KG1 (cell line): ENCODE data around the gene ST8SIA5.
"Not testable (repeated sequence)": the region's sequence is repeated elsewhere in the genome, so short reads cannot be mapped to it uniquely, and the experiment has no call there.

Experiments used
- DNase-seq: peaks from one replicate; lab custom pipeline; 2025; lab: John Stamatoyannopoulos, UW

Gene ST8SIA5

GRCh38 chr18:46756559-46757201 is at the start of gene ST8SIA5:
Gene ST8SIA5, minus strand, starts transcription at chr18:46757053. Its CDS starts 545 bp downstream, at chr18:46756508.
- DNase-seq, result no peak

GRCh38 chr18:46795945-46796344 is 39.1 kb upstream of the ST8SIA5 start:
- not testable (repeated sequence) for DNase-seq

GRCh38 chr18:46794607-46795006 is 37.8 kb upstream of the ST8SIA5 start:
- DNase-seq, result no peak

- no peak for DNase-seq
These were observed 36.7 kb upstream of the ST8SIA5 start for GRCh38 chr18:46793565-46793964.

- DNase-seq, result no peak
These were observed 32.2 kb upstream of the ST8SIA5 start for GRCh38 chr18:46789088-46789487.

- DNase-seq, result no peak
These were observed 30.8 kb upstream of the ST8SIA5 start for GRCh38 chr18:46787674-46788073.

GRCh38 chr18:46772357-46772756 is 15.5 kb upstream of the ST8SIA5 start:
- DNase-seq, result peak; percentile 14

GRCh38 chr18:46771141-46771540 is 14.3 kb upstream of the ST8SIA5 start:
- DNase-seq, result no peak

GRCh38 chr18:46770708-46771107 is 13.9 kb upstream of the ST8SIA5 start:
- DNase-seq, result no peak

- no peak for DNase-seq
These were observed 11.5 kb upstream of the ST8SIA5 start for GRCh38 chr18:46768166-46768921.

GRCh38 chr18:46767217-46767616 is 10.4 kb upstream of the ST8SIA5 start:
- no peak for DNase-seq

GRCh38 chr18:46764586-46764985 is 7.7 kb upstream of the ST8SIA5 start:
- no peak for DNase-seq

GRCh38 chr18:46761059-46761769 is 4.4 kb upstream of the ST8SIA5 start:
- no peak for DNase-seq

- DNase-seq, result no peak
These were observed 3.0 kb upstream of the ST8SIA5 start for GRCh38 chr18:46759890-46760289.

- no peak for DNase-seq
These were observed 761 bp downstream of the ST8SIA5 start for GRCh38 chr18:46756025-46756558.

- no peak for DNase-seq
These were observed 1.4 kb downstream of the ST8SIA5 start for GRCh38 chr18:46755315-46756024.

GRCh38 chr18:46754661-46755292 is 2.1 kb downstream of the ST8SIA5 start:
- no peak for DNase-seq

- no peak for DNase-seq
These were observed 2.7 kb downstream of the ST8SIA5 start for GRCh38 chr18:46754188-46754587.

GRCh38 chr18:46751882-46752281 is 5.0 kb downstream of the ST8SIA5 start:
- DNase-seq, result no peak

GRCh38 chr18:46750626-46751025 is 6.2 kb downstream of the ST8SIA5 start:
- DNase-seq, result no peak

GRCh38 chr18:46748466-46748865 is 8.4 kb downstream of the ST8SIA5 start:
- no peak for DNase-seq

GRCh38 chr18:46740046-46740445 is 16.8 kb downstream of the ST8SIA5 start:
- no peak for DNase-seq
